Activated T-helper 17 cell treated with anti-CD3 and anti-CD28 coated beads, Interleukin-2, amount 50 U/mL, for 72 hours (primary cell): ENCODE measurements around the gene MGA. TPM values are rescaled to one million over a fixed set of nuclear protein-coding genes. Genes with fewer than 3 reads are reported as not detected.
A peak's percentile ranks its signal among the peaks of the same experiment; 100 is the strongest.
"Not testable (repeated sequence)": the region's sequence is repeated elsewhere in the genome, so short reads cannot be mapped to it uniquely, and the experiment has no call there.

ENCODE experiments used
- ATAC-seq: fragments of 150-1000 bp; cut with Tn5 transposase; replicated peaks from 2 replicates; pipeline ENCODE4 v1.10.0; 2021; ENCODE audit warnings: mild to moderate bottlenecking, moderate library complexity
- H3K27ac Mint-ChIP-seq: one replicate; pipeline ENCODE4 v1.8.0; 2022; ENCODE audit warnings: mixed read lengths
- H3K27me3 Mint-ChIP-seq: one replicate; pipeline ENCODE4 v1.8.0; 2022; ENCODE audit warnings: mixed read lengths
- H3K36me3 Mint-ChIP-seq: one replicate; pipeline ENCODE4 v1.8.0; 2022; ENCODE audit warnings: low read depth, mild to moderate bottlenecking, mixed read lengths
- H3K4me1 Mint-ChIP-seq: one replicate; pipeline ENCODE4 v1.8.0; 2022; ENCODE audit warnings: mixed read lengths
- H3K4me3 Mint-ChIP-seq: one replicate; pipeline ENCODE4 v1.8.0; 2022; ENCODE audit warnings: mild to moderate bottlenecking, mixed read lengths
- H3K9me3 Mint-ChIP-seq: one replicate; pipeline ENCODE4 v1.8.0; 2022; ENCODE audit warnings: mixed read lengths
- total RNA-seq, 2 donors: library from RNA; stranded (reverse); gene quantifications; one replicate each; pipeline ENCODE4 v1.2.3, GENCODE V29; 2022

MGA gene
- total RNA-seq, 2 donors from 2014 or later, result 36.4 to 36.6 TPM

- no peaks in the 10 kb centered on the region for H3K27me3 Mint-ChIP-seq
- H3K36me3 Mint-ChIP-seq, result peaks cover 71% of the 10 kb centered on the region
- H3K4me3 Mint-ChIP-seq, result no peak overlapping the region
- ATAC-seq, result no peak
- peaks cover 4% of the 10 kb centered on the region for H3K4me1 Mint-ChIP-seq
- no peaks in the 10 kb centered on the region for H3K9me3 Mint-ChIP-seq
- H3K27ac Mint-ChIP-seq, result no peak overlapping the region
These were observed 54.1 kb downstream of the MGA start for GRCh38 chr15:41714291-41714690.

GRCh38 chr15:41716864-41717263 lies 56.7 kb downstream of the MGA start:
- no peak for ATAC-seq
- Mint-ChIP-seq H3K4me1 (peaks cover 4% of the 10 kb centered on the region), H3K9me3 (no peaks in the 10 kb centered on the region), H3K27me3 (no peaks in the 10 kb centered on the region), H3K36me3 (peaks cover 46% of the 10 kb centered on the region), H3K4me3 (no peak overlapping the region), H3K27ac (no peak overlapping the region)

GRCh38 chr15:41727143-41727542 lies 66.9 kb downstream of the MGA start:
- no peak for ATAC-seq
- Mint-ChIP-seq H3K27ac (no peak overlapping the region), H3K4me1 (no peaks in the 10 kb centered on the region), H3K27me3 (no peaks in the 10 kb centered on the region), H3K9me3 (no peaks in the 10 kb centered on the region), H3K4me3 (no peak overlapping the region), H3K36me3 (peaks cover 42% of the 10 kb centered on the region)

- peaks cover 52% of the 10 kb centered on the region for H3K36me3 Mint-ChIP-seq
- H3K9me3 Mint-ChIP-seq, ATAC-seq, H3K4me1 Mint-ChIP-seq, H3K27ac Mint-ChIP-seq, H3K27me3 Mint-ChIP-seq, H3K4me3 Mint-ChIP-seq: not testable (repeated sequence)
These were observed 67.9 kb downstream of the MGA start for GRCh38 chr15:41728061-41728460.

- no peaks in the 10 kb centered on the region for H3K4me1 Mint-ChIP-seq
- H3K27ac Mint-ChIP-seq, result no peak overlapping the region
- ATAC-seq, result no peak
- H3K9me3 Mint-ChIP-seq, result no peaks in the 10 kb centered on the region
- H3K4me3 Mint-ChIP-seq, result no peak overlapping the region
- peaks cover 65% of the 10 kb centered on the region for H3K36me3 Mint-ChIP-seq
- no peaks in the 10 kb centered on the region for H3K27me3 Mint-ChIP-seq
These were observed 70.3 kb downstream of the MGA start for GRCh38 chr15:41730543-41730942.

- Mint-ChIP-seq H3K27ac (no peak overlapping the region), H3K36me3 (peaks cover 79% of the 10 kb centered on the region), H3K4me3 (no peak overlapping the region), H3K27me3 (no peaks in the 10 kb centered on the region), H3K4me1 (no peaks in the 10 kb centered on the region), H3K9me3 (no peaks in the 10 kb centered on the region)
- ATAC-seq, result no peak
These were observed 72.3 kb downstream of the MGA start for GRCh38 chr15:41732483-41732882.

- ATAC-seq, result no peak
- H3K9me3 Mint-ChIP-seq, result no peaks in the 10 kb centered on the region
- no peaks in the 10 kb centered on the region for H3K27me3 Mint-ChIP-seq
- peaks cover 84% of the 10 kb centered on the region for H3K36me3 Mint-ChIP-seq
- H3K4me3 Mint-ChIP-seq, result no peak overlapping the region
- no peaks in the 10 kb centered on the region for H3K4me1 Mint-ChIP-seq
- H3K27ac Mint-ChIP-seq, result no peak overlapping the region
These were observed 73.9 kb downstream of the MGA start for GRCh38 chr15:41734079-41734478.

GRCh38 chr15:41735046-41735445 lies 74.8 kb downstream of the MGA start:
- Mint-ChIP-seq H3K4me1 (no peaks in the 10 kb centered on the region), H3K9me3 (no peaks in the 10 kb centered on the region), H3K27me3 (no peaks in the 10 kb centered on the region), H3K4me3 (no peak overlapping the region), H3K36me3 (peaks cover 88% of the 10 kb centered on the region), H3K27ac (no peak overlapping the region)
- ATAC-seq, result no peak

GRCh38 chr15:41735492-41735891 lies 75.3 kb downstream of the MGA start:
- H3K4me1 Mint-ChIP-seq, H3K4me3 Mint-ChIP-seq, H3K27me3 Mint-ChIP-seq, ATAC-seq, H3K27ac Mint-ChIP-seq, H3K9me3 Mint-ChIP-seq: not testable (repeated sequence)
- peaks cover 88% of the 10 kb centered on the region for H3K36me3 Mint-ChIP-seq

GRCh38 chr15:41746802-41747201 lies 86.6 kb downstream of the MGA start:
- Mint-ChIP-seq H3K4me3 (no peak overlapping the region), H3K27ac (no peak overlapping the region), H3K36me3 (peaks cover 82% of the 10 kb centered on the region), H3K9me3 (no peaks in the 10 kb centered on the region), H3K4me1 (no peaks in the 10 kb centered on the region), H3K27me3 (no peaks in the 10 kb centered on the region)
- no peak for ATAC-seq

GRCh38 chr15:41756198-41756597 lies 96.0 kb downstream of the MGA start:
- no peaks in the 10 kb centered on the region for H3K9me3 Mint-ChIP-seq
- no peak for ATAC-seq
- H3K4me3 Mint-ChIP-seq, result no peak overlapping the region
- no peaks in the 10 kb centered on the region for H3K27me3 Mint-ChIP-seq
- H3K4me1 Mint-ChIP-seq, result no peaks in the 10 kb centered on the region
- no peak overlapping the region for H3K27ac Mint-ChIP-seq
- H3K36me3 Mint-ChIP-seq, result peaks cover 85% of the 10 kb centered on the region

GRCh38 chr15:41772720-41773331 lies 112.6 kb downstream of the MGA start:
- peak; percentile 13 for ATAC-seq
- peaks cover 8% of the 10 kb centered on the region for H3K36me3 Mint-ChIP-seq

GRCh38 chr15:41773332-41773728 lies 113.1 kb downstream of the MGA start:
- H3K4me1 Mint-ChIP-seq, result peaks cover 40% of the 10 kb centered on the region
- peaks cover 9% of the 10 kb centered on the region for H3K36me3 Mint-ChIP-seq
- H3K4me3 Mint-ChIP-seq, result peak overlapping the region; percentile 85
- H3K27ac Mint-ChIP-seq, result peak overlapping the region; percentile 77
- no peak for ATAC-seq
- H3K27me3 Mint-ChIP-seq, result no peaks in the 10 kb centered on the region
- H3K9me3 Mint-ChIP-seq, result no peaks in the 10 kb centered on the region

More at GRCh38 chr15:41772720-41773331, 112.6 kb downstream of the MGA start:
- peak overlapping the region; percentile 77 for H3K27ac Mint-ChIP-seq
- H3K9me3 Mint-ChIP-seq, result no peaks in the 10 kb centered on the region
- peak overlapping the region; percentile 85 for H3K4me3 Mint-ChIP-seq
- H3K27me3 Mint-ChIP-seq, result no peaks in the 10 kb centered on the region
- H3K4me1 Mint-ChIP-seq, result peaks cover 35% of the 10 kb centered on the region

GRCh38 chr15:41773729-41774061 lies 113.5 kb downstream of the MGA start:
- peaks cover 43% of the 10 kb centered on the region for H3K4me1 Mint-ChIP-seq

GRCh38 chr15:41774062-41774881 lies 114.1 kb downstream of the MGA start, which contains the start of gene MAPKBP1:
MAPKBP1 (plus strand) TSS chr15:41774484; CDS start chr15:41775276, 792 bp downstream.
- Mint-ChIP-seq H3K4me1 (peaks cover 46% of the 10 kb centered on the region), H3K27me3 (no peaks in the 10 kb centered on the region), H3K4me3 (peak within 1 kb of the TSS; percentile 85), H3K27ac (peak within 1 kb of the TSS; percentile 77), H3K9me3 (no peaks in the 10 kb centered on the region), H3K36me3 (peaks cover 16% of the 10 kb centered on the region)
- ATAC-seq, result peak; percentile 89

More at GRCh38 chr15:41773729-41774061, 113.5 kb downstream of the MGA start:
- no peaks in the 10 kb centered on the region for H3K27me3 Mint-ChIP-seq
- H3K36me3 Mint-ChIP-seq, result peaks cover 12% of the 10 kb centered on the region
- no peak for ATAC-seq
- H3K27ac Mint-ChIP-seq, result peak overlapping the region; percentile 77
- no peaks in the 10 kb centered on the region for H3K9me3 Mint-ChIP-seq
- H3K4me3 Mint-ChIP-seq, result peak overlapping the region; percentile 85
